ENCODE results near the gene SDHA. TPM values are rescaled to one million over a fixed set of nuclear protein-coding genes. Genes with fewer than 3 reads are reported as not detected.

The SDHA gene
- polyA plus RNA-seq, 1 donor (not counting 4 experiments of a cell fraction or from before 2014, with no cell fraction given), result 178 TPM

GRCh38 chr5:181160-181559, 37.0 kb upstream of the SDHA start:
- Histone ChIP-seq H3K36me3 (ENCODE audit: control insufficient read depth in 2 of 2, extremely low read depth in 1 of 2, insufficient read depth in 2 of 2, low read length in 2 of 2) (no peaks in the 10 kb centered on the region), H3K27ac (ENCODE audit: control insufficient read depth, insufficient read depth, low read length) (no peak overlapping the region), H3K4me2 (ENCODE audit: control insufficient read depth, extremely low read depth, insufficient read depth, low read depth, low read length) (no peak overlapping the region), H2AFZ (ENCODE audit: control insufficient read depth, low read length) (no peak overlapping the region), H3K27me3 (ENCODE audit: control insufficient read depth, extremely low read depth, insufficient read depth, low read length) (peaks cover 18% of the 10 kb centered on the region), H3K79me2 (ENCODE audit: control insufficient read depth, insufficient read depth, low read length) (no peaks in the 10 kb centered on the region), H3K4me1 (ENCODE audit: control insufficient read depth, extremely low read depth, insufficient read depth, low read length) (no peaks in the 10 kb centered on the region), H3K9ac (ENCODE audit: control insufficient read depth, extremely low read depth, insufficient read depth, low read length) (no peak overlapping the region), H3K4me3 (ENCODE audit: control insufficient read depth in 2 of 3, extremely low read depth in 1 of 3, insufficient read depth in 2 of 3, low read depth in 1 of 3, low read length in 3 of 3) (no peak overlapping the region), H4K20me1 (ENCODE audit: control insufficient read depth, extremely low read depth, insufficient read depth, low read length) (no peaks in the 10 kb centered on the region), H3K9me1 (ENCODE audit: control insufficient read depth, extremely low read depth, insufficient read depth, low read length) (no peaks in the 10 kb centered on the region), H3K9me3 (ENCODE audit: control insufficient read depth, low read depth, low read length) (no peaks in the 10 kb centered on the region)
- TF ChIP-seq EZH2 (IDR thresholded peaks at IDR 0.05; ENCODE audit: low read length) (no peak), CTCF (optimal IDR thresholded peaks at IDR 0.05 in 1 of 3, IDR thresholded peaks at IDR 0.05 in 1 of 3, conservative IDR thresholded peaks at IDR 0.05 in 1 of 3; ENCODE audit: extremely low read depth in 1 of 3, insufficient read depth in 2 of 3, low read length in 3 of 3) (no peak)
- dilution Hi-C loops (cut with MboI; ENCODE audit: extremely low pct_ligation_motif_present, low sequenced_read_pairs), result no loop called here
- DNase-seq (ENCODE audit: low read depth, low spot score) (no peak), FAIRE-seq (no peak)

- Histone ChIP-seq H3K27me3 (ENCODE audit: control insufficient read depth, extremely low read depth, insufficient read depth, low read length) (peaks cover 18% of the 10 kb centered on the region), H3K36me3 (ENCODE audit: control insufficient read depth in 2 of 2, extremely low read depth in 1 of 2, insufficient read depth in 2 of 2, low read length in 2 of 2) (no peaks in the 10 kb centered on the region), H3K9me3 (ENCODE audit: control insufficient read depth, low read depth, low read length) (no peaks in the 10 kb centered on the region), H4K20me1 (ENCODE audit: control insufficient read depth, extremely low read depth, insufficient read depth, low read length) (no peaks in the 10 kb centered on the region), H3K79me2 (ENCODE audit: control insufficient read depth, insufficient read depth, low read length) (no peaks in the 10 kb centered on the region), H3K27ac (ENCODE audit: control insufficient read depth, insufficient read depth, low read length) (no peak overlapping the region), H3K4me1 (ENCODE audit: control insufficient read depth, extremely low read depth, insufficient read depth, low read length) (no peaks in the 10 kb centered on the region), H3K9ac (ENCODE audit: control insufficient read depth, extremely low read depth, insufficient read depth, low read length) (no peak overlapping the region), H3K4me2 (ENCODE audit: control insufficient read depth, extremely low read depth, insufficient read depth, low read depth, low read length) (no peak overlapping the region), H2AFZ (ENCODE audit: control insufficient read depth, low read length) (no peak overlapping the region), H3K4me3 (ENCODE audit: control insufficient read depth in 2 of 3, extremely low read depth in 1 of 3, insufficient read depth in 2 of 3, low read depth in 1 of 3, low read length in 3 of 3) (no peak overlapping the region), H3K9me1 (ENCODE audit: control insufficient read depth, extremely low read depth, insufficient read depth, low read length) (no peaks in the 10 kb centered on the region)
- DNase-seq (ENCODE audit: low read depth, low spot score) (no peak), FAIRE-seq (no peak)
- dilution Hi-C loops (cut with MboI; ENCODE audit: extremely low pct_ligation_motif_present, low sequenced_read_pairs), result no loop called here
- TF ChIP-seq EZH2 (IDR thresholded peaks at IDR 0.05; ENCODE audit: low read length), result no peak
- TF ChIP-seq CTCF (optimal IDR thresholded peaks at IDR 0.05 in 1 of 3, IDR thresholded peaks at IDR 0.05 in 1 of 3, conservative IDR thresholded peaks at IDR 0.05 in 1 of 3; ENCODE audit: extremely low read depth in 1 of 3, insufficient read depth in 2 of 3, low read length in 3 of 3), result no peak
Measured at GRCh38 chr5:181566-181965, 36.6 kb upstream of the SDHA start.
